LNCAP (cell line): ENCODE measurements around the gene KCTD5.
A peak's percentile ranks its signal among the peaks of the same experiment; 100 is the strongest.

Experiments
- TF ChIP-seq, protein P1 (sequence below): fragments of 450-650 bp; IDR thresholded peaks from 2 replicates; pipeline ENCODE4 v1.5.1; 2017; ENCODE audit warnings: mild to moderate bottlenecking

Gene KCTD5

DNA sequence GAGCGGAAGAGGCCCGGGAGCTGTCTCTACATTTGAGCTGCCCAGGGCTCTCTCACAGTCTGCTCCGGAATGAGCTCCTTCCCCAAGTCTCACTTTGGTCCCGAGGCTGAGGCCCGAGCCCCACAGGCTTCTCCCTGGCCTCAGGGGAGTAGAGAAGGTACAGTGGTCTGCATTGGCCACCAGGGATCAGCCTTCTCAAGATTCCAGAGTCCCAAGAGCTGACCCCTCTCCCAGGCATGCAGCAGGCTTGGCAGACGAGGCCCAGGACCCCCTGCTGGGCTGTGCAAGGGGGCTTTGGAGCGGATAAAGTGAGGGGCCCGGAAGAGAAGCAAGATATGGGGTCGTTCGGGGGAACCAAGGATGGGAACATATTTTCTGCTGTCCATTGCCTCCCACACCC, 34.6 kb downstream of the KCTD5 start:
- TF ChIP-seq, protein P1, sequence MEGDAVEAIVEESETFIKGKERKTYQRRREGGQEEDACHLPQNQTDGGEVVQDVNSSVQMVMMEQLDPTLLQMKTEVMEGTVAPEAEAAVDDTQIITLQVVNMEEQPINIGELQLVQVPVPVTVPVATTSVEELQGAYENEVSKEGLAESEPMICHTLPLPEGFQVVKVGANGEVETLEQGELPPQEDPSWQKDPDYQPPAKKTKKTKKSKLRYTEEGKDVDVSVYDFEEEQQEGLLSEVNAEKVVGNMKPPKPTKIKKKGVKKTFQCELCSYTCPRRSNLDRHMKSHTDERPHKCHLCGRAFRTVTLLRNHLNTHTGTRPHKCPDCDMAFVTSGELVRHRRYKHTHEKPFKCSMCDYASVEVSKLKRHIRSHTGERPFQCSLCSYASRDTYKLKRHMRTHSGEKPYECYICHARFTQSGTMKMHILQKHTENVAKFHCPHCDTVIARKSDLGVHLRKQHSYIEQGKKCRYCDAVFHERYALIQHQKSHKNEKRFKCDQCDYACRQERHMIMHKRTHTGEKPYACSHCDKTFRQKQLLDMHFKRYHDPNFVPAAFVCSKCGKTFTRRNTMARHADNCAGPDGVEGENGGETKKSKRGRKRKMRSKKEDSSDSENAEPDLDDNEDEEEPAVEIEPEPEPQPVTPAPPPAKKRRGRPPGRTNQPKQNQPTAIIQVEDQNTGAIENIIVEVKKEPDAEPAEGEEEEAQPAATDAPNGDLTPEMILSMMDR: no peak

DNA sequence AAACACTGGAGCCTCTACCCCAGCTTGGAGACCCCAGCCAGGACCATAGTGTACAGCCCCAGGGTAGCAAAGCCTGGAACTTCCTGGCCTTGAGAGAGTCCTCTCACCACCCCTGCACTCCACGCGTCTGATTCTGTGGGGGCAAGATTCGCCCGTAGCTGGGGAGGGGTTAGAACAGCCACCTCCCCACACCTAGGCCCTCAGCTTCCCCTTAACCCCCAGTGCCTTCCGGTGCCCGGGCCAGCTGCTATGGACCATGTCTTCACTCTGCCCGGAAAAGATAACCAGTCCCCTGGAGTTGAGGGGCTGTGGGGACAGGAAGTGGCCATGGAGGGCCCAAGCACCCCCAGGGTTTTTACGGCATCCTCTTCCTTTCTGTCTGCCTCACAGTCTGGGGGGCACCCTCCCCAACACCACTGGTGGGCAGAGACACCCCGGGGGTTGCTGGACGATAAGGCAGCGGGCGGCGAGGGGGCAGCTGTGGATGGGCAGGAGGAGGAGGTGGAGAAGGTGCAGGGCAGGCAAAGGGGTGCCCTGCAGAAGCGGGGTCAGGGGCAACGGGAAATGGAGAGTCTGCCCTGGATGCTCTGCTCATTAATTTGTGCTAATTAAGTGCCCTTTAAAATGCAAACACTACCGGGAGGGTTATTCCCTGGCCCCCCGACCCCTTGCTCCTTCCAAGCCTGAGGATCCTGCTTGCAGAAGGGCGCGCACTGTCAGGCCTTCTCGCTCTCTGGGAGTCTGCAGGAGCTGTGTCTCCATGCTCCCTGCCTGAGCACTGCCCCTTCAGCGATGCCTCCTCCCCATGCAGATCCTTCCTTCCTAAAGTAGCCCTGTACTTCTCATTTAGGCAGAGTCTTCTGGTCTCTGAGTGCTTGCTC, 35.3 kb downstream of the KCTD5 start:
- TF ChIP-seq, protein P1: no peak

DNA sequence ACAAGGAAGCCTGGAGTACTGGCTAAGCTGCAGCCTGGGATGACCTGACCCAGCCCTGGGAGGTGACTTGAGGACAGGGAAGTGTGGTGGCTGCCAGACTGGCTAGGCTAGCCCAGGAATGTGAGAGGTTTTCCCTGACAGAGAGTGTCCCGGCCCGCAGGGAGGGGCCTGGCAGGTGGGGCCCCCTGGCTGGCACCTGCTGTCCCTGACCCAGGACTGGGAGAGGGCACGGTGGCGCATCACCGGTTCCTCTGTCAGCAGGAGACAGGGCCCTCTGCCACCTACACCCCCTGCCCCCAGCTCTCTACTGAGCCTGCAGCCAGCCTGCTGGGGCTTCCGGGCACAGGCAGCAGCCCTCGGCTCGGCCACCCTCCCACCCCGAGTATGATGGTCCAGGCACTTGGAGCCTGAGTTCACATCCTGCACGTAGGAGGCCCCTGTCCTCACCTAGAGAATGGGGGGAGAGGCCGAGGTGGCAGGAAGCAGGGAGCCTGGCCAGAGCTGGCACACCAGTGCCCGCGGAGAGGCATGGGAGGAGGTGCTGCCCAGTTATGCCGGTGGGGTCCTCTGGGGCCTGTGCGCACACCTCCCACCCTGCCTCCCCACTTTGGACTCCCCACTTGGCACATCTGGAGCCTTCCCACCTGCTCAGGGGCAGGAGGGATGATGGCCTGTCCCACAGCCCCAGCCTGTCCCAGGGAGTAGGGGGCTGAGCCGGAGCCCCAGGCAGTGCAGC, 37.2 kb downstream of the KCTD5 start:
- TF ChIP-seq, protein P1: no peak

DNA sequence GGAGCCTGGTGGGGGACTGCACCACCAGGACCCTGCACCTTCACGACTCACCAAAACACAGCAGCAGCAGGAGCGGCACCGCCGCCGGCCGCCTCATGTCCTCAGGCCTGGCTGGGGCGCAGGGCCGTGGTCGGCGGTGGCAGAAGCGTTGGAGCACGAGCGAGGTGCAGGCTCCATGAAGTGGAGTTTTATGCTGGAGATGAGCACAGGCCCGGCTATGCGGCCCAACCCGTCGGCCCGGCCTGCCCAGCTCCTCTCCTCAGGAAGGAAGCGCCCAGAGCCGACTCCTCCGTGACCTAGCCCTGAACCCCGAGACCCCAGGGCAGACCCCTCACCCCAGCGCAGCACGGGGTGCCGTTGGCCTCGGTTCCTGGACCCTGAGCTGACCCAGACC, 37.7 kb downstream of the KCTD5 start, which contains the start of gene PRSS27:
PRSS27 (minus strand) TSS at position 161 of the 394 bp plus-strand sequence; CDS start at position 97, 64 bp downstream.
- TF ChIP-seq, protein P1: no peak

DNA sequence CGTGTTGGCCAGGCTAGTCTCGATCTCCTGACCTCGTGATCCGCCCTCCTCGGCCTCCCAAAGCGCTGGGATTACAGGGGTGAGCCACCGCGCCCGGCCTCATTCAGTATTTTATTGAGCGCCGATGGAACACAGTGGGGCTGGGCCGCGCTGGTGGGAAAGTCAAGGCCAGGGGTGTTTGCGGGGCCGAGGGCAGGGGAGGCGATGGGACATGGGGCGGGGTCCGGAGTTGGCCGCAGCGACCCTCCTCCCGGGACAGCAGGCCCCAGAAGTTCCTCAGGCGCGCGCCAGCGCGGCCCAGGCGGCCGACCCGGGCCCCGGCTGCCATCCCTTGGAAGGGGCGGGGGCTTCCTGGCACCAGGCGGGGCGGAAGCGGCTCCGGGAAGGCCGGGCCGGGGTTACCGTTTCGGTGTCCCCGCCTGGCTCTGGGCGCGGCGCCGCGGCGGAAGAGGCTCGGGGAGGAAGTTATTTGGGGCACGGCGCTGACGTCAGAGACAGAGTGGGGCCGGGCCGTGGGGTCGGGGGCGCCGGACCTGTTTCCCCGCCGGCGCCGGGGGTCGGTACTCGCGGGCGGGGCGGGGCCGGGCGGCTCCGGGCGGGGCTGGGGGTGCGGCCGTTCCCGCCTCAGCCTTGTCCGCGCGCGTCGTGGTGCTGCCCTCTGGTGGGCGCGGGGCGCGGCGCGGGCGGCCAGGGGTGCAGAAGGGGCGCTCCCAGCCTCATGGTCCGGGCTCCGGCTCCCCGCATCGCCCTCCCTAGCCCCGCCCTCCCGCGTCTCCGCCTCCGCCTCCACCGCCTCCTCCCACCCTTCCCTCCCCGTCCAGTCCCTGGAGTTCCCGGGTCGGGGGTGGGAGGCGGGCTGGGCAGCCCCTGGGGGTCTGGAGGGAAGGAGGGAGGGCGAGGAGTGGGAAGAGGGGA, 38.7 kb downstream of the KCTD5 start:
- TF ChIP-seq, protein P1: peak; percentile 64

DNA sequence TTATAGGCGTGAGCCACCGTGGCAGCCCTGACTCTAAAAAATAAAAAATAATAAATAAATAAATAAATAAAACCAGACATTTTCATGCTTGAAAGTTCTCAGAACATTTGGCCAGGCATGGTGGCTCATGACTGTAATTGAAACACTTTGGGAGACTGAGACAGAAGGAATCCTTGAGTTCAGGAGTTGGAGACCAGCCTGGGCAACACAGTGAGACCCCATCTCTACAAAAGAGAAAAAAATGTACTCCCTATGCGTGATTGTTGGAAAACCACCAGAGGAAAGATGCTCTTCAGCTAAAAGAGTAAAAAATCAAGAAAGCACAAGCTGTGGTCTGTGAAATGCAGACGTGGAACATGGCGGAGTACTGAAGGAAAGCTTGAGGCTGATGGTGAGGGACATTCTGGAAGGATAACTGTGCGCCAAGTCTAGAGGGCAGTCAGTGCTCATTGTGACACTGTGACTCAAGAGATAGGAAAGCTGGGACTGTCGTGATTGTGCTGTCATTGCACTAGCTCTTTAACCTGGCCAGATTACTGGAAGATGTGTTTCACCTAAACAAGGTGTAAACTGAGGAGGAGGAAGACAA, 41.9 kb downstream of the KCTD5 start:
- TF ChIP-seq, protein P1: no peak
